GM21528 (cell line): ENCODE measurements around the gene LEF1.
"Not testable (repeated sequence)": the region's sequence is repeated elsewhere in the genome, so short reads cannot be mapped to it uniquely, and the experiment has no call there.

Source experiments
- ATAC-seq: cut with Tn5 transposase; IDR thresholded peaks from one replicate; pipeline ENCODE4 v1.9.1; 2021; ENCODE audit warnings: mild to moderate bottlenecking, moderate library complexity; ENCODE audit not compliant: unreplicated experiment, low FRiP score

LEF1 gene

GRCh38 chr4:108078024-108078733, 90.6 kb downstream of the LEF1 start:
- ATAC-seq: no peak

GRCh38 chr4:108072300-108072699, 96.4 kb downstream of the LEF1 start:
- peak; percentile 54 for ATAC-seq

DNA sequence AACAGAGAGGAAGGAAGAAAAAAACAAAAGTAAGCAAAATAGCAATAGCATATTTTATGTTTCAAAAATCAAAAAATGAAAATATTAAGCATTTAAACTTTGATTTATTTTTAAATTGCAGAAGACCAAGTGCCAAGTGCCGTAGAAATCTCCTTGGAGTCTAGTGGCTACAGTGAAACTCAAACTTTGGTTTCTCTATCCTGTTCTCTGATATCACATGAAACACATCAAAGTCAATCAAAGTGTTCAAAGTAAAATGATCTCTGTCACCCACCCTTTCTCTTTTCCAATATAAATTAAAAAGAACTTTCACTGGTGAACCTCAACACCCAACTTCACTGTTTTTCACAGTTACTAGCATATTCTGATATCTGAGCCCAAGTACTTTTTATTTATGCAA, 98.0 kb downstream of the LEF1 start:
- no peak for ATAC-seq

DNA sequence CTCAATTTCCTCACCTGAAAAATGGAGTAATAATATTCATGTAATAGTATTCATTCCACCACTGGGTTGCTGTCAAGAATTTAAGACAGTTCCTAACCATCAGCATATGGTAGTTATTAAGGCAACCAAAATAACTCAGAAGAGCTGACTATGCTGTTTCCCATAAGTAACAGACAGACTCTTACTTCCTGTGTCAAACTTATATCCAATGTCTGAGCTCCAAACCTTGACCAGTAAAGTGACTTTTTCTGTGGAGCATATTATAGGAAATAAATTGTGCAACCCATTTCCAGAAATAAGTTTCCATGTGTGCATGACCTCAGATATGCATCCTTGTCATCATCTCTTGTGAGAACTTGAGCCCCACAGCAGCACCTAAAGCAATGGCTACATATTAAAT, 100.3 kb downstream of the LEF1 start:
- no peak for ATAC-seq

DNA sequence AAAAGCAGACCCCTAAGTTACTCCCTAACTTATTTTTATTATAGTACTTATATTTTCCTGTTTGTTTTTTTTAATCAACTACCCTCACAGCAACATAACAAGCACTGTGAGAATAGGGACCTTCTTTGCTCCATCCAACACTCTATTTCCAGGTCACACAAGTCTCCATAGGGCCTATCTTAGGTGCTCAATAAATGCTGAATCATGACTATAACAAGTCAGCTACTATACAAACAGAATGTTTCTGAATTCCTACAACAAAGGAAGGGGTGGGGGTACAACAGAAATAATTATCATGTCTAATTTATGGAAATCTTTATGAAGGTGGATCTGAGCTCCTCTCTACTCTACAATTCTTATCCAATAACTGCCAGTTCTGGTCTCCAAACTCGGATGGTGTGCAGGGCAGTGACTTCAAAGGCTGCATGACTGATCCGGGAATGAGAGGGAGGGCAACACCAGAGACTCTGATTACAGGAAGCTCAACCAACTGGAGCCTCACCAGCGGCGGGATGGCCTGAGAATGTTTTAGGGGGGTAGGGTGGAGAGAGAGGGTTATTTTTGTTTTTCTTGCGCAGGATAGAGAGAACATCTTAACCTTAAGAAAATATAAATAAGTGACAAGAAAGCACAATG, 107.9 kb downstream of the LEF1 start:
- no peak for ATAC-seq

DNA sequence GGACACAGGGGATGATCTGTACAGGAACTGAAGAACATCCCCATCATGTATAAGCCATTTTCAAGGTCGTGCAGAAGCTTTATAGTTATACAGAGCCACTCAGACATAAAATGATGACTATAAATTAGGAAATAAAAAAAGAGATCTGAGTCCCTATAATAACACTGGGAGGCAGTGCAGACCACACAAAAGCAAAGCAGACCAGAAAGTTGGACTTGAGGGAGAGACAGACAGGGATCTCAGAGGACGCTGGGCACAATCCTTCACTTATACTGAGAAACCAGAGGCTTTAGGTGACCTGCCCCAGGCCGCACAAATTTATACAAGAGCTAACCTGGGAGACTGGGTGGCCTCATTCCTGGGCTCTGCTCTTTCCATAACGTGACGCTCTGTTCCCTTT, 108.6 kb downstream of the LEF1 start:
- no peak for ATAC-seq

DNA sequence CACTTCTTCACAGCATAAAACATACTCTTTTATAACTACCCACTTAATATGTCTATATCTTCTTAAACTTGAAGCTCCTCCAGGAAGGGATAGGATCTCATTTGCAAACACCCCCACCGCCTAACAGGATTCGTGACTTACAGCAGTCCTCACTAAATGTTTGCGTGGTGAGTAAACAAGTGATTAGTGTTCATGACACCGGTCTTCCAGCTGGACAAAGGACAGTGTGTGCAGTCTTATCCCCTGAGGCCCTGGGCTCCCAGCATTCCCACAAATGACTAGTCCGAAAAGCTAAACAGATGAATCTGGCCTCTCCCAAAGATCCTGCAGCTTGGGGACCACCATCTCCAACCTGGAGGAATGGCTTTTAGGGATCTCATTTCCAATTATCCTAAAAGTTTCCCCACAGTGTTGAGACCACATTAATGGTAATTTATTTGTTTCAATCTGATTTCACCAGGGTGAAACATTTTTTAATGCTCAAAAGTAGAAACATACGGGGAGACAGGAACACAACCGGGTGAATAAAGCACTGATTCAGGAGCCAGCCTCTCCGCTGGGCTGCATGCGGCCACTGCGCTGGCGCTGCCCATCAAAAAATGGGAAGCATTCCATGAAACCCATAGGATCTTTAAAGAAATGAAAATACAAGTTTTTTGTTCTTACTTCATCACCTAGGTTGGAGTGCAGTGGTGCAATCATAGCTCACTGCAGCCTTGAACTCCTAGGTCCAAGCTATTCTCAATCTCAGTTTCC, 109.9 kb downstream of the LEF1 start:
- ATAC-seq: no peak

DNA sequence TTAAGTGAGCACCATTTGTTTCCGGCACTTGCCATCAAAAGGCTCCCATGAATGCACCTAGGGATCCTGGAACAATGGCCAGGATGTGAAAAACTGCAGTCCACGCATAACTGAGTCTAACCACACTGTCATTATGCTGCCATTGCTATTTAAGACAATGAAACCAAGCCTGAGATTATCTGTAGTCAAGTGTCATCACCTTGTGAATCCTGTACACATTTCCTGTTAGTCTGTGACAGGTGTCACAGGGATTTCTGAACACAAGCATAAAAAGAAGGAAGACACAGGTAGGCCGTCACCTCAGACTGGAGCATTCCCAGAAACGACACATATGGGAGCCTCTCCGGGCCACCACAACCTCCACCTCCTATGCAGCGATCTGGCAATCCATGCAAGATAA, 112.3 kb downstream of the LEF1 start:
- no peak for ATAC-seq

- no peak for ATAC-seq
Measured at GRCh38 chr4:108055787-108056186, 112.9 kb downstream of the LEF1 start.

- no peak for ATAC-seq
Measured at GRCh38 chr4:108054025-108054638, 114.6 kb downstream of the LEF1 start.

DNA sequence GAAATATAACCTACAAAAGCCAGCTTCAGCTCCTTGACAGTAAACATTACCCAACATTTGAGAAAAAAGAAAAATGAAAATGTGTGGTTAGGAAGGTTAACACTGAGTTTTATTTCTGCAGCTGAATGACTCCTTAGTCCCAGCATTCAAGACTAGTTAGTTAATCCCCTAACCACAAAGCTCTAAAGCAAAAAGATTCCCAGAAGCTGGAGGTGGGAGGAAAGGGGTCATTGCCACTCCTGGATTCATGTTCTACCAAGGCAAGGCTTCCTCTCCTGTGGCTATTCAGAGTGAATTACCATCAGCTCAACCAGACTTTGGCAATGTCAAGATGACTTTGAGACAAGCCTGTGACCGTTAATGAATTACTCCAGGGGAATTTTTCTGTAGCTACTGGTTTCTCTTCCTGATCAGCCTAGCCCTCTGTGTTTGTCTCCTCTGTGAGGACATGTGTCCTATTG, 115.5 kb downstream of the LEF1 start:
- peak; percentile 94 for ATAC-seq

- ATAC-seq: no peak
Measured at GRCh38 chr4:108052558-108053120, 116.1 kb downstream of the LEF1 start.

DNA sequence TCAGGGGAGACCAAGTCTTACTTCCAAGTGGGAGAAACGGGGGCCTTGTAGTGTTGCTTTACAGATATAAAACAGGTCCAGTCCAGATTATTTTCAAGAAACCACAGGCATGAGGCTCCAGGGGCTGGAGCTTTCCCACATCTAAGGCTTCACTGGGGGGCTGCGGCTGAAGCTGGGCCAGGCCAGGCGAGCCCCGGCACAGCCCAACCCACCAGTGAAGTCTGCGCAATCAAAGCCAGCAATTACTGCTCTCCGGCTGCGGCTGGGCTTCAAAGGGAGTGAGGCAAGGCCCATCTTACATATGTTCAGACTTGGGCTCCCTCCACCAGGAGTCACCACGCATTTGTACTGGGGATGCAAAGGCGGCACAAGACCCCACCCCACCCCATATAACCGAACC, 117.4 kb downstream of the LEF1 start:
- ATAC-seq: no peak

- not testable (repeated sequence) for ATAC-seq
Measured at GRCh38 chr4:108050166-108051111, 118.3 kb downstream of the LEF1 start.

GRCh38 chr4:108049406-108049805, 119.3 kb downstream of the LEF1 start:
- no peak for ATAC-seq

GRCh38 chr4:108048997-108049396, 119.7 kb downstream of the LEF1 start:
- no peak for ATAC-seq

DNA sequence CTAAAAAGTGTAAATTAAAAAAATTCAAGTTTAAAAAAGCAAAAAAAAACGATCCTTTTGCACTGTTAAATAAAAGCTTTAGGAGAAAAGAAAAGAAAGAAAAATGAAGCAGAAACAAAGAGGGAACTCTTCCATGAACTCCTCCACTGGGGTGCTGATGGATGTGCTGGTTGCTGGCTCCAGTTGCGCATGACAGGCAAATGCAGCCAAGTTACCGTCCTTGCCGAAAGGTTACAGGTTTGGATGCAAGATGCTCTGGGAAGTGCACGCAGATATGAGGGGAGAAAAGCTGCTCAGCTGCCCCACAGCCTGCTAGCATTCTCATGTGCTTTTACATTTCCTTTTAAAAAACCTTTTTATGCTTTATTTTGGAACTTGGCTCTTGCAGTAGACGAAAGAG, 120.6 kb downstream of the LEF1 start:
- ATAC-seq: no peak

DNA sequence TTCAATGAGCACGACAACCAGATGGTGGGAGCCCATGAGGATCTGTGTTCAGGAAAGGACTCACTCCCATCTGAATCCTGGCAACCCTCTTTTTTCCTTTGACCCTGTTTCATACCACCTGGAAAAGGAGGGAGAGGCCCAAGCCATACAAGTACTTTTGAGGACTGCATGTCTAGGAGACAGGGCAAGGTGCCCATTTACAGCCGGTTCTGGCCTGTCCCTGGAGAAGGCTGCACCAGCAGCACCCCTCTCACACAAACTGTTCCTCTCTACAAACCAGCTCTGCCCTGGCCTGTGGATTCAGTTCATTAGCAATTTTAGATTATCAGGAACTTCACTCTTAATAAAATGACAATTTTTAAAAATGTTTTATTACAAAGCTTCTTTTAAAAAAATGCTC, 121.5 kb downstream of the LEF1 start:
- no peak for ATAC-seq

DNA sequence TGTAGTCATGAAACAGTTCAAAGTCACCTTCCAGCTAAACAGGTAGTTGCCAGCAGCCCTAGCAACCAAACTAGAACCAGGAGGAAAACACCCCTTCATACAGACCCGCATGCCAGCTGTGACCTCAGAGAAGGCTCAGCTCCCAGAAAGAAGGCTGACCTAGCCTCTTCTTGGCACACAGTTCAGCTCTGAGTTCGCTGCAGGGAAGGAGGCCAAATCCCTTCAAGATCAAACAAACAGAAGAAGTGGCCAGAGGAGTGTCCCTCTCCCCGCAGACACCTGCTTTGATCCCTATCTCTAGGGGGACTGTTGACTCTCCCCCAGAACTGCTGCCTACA, 123.1 kb downstream of the LEF1 start:
- no peak for ATAC-seq
